ENCODE measurements around the gene ENGASE.

DNA sequence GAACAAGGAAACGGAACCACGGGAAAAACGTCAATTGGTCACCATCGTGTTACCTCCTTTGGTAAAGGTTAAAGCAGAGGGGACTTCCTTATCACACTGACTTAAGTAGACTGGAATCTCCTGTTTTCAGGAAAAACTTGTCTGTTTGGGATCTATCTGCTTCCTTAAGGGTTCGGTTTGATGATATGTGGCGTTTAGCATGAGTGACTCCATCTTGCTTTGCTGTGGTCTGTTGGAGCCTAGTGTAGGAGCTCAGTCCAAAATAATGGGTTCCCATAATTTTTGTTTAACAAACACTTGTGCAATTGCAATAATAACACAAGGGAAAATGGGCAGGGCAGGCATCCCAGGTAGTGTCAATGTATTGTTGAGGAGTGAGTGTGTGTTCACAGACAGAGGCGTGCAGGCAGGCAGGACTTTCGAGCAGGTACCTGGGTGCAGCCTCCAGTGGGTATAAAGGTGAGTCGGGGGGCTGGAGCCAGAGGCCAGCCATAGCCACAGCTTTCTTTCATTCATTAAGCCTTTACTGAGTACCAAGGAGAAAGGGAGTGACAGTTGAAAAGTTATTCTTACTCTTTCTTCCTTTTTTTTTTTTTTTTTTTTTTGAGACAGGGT is 4.3 kb upstream of the ENGASE start:
- TF ChIP-seq, protein P1, sequence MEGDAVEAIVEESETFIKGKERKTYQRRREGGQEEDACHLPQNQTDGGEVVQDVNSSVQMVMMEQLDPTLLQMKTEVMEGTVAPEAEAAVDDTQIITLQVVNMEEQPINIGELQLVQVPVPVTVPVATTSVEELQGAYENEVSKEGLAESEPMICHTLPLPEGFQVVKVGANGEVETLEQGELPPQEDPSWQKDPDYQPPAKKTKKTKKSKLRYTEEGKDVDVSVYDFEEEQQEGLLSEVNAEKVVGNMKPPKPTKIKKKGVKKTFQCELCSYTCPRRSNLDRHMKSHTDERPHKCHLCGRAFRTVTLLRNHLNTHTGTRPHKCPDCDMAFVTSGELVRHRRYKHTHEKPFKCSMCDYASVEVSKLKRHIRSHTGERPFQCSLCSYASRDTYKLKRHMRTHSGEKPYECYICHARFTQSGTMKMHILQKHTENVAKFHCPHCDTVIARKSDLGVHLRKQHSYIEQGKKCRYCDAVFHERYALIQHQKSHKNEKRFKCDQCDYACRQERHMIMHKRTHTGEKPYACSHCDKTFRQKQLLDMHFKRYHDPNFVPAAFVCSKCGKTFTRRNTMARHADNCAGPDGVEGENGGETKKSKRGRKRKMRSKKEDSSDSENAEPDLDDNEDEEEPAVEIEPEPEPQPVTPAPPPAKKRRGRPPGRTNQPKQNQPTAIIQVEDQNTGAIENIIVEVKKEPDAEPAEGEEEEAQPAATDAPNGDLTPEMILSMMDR (IDR thresholded peaks at IDR 0.05), result no peak
- TF ChIP-seq POLR2A (IDR thresholded peaks at IDR 0.05) (no peak), EP300 (IDR thresholded peaks at IDR 0.05) (no peak)

All from tibial nerve (tissue), 4 donors.